CD4-positive, alpha-beta T cell treated with Interleukin-4 for 1 hour (primary cell): ENCODE results near the gene YPEL2.
"Not testable (repeated sequence)": the region's sequence is repeated elsewhere in the genome, so short reads cannot be mapped to it uniquely, and the experiment has no call there.

Experiments
- DNase-seq, 2 donors: peaks; one replicate each; pipeline ENCODE4 v3.0.0-alpha.2; 2020 to 2022

The YPEL2 gene, protein sequence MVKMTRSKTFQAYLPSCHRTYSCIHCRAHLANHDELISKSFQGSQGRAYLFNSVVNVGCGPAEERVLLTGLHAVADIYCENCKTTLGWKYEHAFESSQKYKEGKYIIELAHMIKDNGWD

DNA sequence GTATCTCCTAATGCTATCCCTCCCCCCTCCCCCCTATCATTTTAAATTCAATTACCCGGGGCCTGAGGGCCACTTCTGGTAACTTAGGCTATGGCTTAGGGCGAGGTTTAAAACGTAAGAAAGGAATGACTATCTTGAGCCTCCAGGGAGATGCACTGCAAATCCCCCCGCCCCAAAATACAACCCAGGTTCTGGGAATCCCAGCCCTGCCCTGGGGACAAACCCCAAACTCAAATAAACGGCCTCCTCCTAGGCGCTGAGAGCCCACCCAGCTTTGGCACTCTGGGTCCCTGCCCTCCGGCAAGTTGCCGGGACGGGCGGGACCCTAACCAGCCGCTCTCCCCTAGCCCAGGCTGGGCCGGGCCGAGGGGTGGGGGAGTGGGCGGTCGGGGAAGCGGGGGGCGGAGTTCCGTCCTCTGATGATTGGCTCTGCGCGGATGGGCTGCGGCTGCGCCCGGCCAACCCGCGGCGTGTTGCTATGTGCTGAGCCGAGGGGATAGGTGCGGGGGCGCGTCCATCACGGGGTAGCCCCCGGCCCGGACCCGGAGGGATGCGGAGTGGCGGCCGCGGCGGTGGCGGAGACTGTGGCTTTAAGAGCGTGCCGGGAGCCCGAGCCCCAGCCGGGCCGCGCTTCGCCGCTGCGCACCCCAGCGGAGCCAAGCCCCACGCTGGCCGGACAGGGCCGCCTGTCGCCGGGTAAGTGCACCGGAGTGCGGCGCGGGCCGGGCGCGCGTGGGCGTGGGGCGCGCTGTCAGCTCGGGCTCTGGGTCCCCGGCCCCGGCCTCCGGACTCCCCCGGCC is at the start of gene YPEL2:
Gene YPEL2, plus strand, starts transcription at position 527 of the 800 bp plus-strand sequence. CDS start 21,755 bp downstream, outside the sequence.
- DNase-seq, result peak; percentile 91 to 92

DNA sequence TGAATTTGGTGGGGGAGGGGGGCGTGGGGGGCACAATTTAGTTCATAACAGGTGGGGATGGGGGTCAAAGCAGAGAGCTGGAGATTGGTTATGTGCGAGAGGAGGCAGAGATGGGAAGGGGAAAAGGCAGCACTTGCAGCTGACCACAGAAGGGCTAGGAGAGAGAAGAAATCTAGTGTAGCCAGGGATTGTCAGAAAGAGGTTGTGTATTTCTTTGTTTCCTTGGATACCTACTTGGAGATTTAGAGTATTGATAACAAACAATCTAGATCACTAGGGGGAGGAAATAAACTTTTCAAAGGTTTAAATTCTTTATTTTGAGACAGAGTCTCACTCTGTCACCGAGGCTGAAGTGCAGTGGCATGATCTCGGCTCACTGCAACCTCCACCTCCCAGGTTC is 47.1 kb upstream of the YPEL2 start:
- no peak for DNase-seq

- DNase-seq, result peak; percentile 2 to 31
These were observed 44.0 kb upstream of the YPEL2 start for GRCh38 chr17:59287452-59287851.

DNA sequence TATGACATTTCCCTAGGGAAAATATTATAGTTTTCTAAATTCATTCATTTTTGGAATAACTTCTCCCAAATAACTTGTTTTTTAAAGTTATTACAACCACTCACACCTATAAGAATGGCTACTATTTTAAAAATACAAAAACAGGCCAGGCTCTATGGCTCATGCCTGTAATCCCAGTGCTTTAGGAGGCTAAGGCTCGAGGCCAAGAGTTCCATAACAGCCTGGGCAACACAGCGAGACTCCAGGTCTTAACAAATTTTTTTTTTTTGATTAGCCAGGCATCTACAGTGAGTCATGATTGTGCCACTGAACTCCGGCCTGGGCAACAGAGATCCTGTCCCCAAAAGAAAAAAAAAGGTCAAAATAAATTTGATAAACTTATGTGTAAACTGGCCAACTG is 43.6 kb upstream of the YPEL2 start:
- no peak for DNase-seq

GRCh38 chr17:59289981-59290301 is 41.5 kb upstream of the YPEL2 start:
- DNase-seq, result no peak

DNA sequence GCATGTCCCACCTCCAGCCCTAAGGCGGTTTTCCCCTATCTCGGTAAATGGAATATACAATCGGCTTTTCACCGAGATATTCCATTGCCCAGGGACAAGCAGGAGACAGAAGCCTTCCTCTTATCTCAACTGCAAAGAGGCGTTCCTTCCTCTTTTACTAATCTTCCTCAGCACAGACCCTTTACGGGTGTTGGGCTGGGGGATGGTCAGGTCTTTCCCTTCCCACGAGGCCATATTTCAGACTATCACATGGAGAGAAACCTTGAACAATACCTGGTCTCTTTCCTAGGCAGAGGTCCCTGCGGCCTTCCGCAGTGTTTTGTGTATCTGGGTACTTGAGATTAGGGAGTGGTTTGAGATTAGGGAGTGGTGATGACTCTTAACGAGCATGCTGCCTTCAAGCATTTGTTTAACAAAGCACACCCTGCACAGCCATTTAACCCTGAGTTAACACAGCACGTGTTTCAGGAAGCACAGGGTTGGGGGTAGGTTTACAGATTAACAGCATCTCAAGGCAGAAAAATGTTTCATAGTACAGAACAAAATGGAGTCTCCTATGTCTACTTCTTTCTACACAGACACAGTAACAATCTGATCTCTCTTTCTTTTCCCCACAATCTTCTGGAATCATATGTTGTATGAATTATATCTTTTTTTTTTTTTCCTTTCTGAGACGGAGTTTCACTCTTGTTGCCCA is 41.0 kb upstream of the YPEL2 start:
- not testable (repeated sequence) for DNase-seq

DNA sequence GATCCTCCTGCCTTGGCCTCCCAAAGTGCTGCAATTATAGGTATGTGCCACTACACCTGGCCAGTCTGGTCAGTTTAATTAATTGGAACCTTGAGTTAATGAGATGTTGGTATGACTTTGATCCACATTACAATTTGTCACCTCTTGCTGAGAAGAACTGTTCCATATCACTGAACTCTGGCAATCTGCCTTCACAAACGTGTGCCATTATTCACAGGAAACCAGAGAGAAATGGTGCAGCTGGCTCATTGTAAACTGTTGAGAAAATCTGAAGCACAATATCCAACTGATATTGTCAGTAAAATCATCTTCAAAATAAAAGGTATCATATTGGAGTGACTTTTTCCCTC is 39.3 kb upstream of the YPEL2 start:
- DNase-seq, result no peak

DNA sequence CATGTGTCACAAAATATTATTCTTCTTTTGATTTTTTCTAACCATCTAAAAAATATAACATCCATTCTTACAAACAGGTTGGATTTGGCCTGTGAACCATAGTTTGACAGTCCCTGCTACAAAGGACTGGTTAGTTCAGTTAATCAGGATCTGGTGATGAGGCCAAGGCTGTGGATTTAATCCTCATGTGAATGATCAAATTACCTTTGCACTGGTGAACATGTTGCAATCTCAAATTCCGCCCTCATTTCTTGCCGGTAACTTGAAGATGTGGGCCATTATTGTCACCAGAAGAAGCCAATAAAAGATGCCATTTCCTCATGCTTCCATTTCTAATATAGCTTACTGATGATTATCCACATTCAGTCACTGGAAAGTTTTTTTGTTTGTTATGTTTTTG is 35.3 kb upstream of the YPEL2 start:
- DNase-seq, result no peak

- no peak for DNase-seq
These were observed 32.9 kb upstream of the YPEL2 start for GRCh38 chr17:59298521-59298920.

DNA sequence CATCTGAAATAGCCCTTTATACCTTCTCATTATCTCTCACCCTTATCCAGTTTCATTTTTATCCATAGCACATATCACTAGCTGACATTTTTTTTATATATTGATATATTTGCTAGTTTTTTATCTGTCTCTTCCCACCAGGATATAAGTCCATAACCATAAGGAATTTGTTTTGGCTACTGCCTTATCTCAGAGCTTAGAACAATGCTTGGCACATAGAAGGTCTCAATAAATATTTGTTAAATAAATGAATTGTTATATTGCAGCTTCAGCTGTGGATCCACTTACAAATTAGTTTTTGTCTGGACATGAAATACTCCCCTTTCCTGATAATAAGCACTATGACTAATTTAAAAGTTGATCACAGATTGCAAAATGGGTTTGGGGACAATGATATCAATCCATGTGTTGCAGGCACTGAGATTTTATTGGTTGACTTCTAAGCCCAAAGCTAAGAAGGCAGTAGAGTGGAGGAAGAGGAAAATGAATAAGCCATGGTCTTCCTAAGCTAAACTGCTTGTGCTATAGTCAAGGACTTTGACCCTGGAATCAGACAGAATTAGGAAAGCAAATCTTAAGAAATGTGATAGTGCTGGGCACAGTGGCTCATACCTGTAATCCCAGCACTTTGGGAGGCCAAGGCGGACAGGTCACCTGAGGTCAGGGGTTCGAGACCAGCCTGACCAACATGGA is 31.9 kb upstream of the YPEL2 start:
- DNase-seq, result no peak

GRCh38 chr17:59300941-59301340 is 30.5 kb upstream of the YPEL2 start:
- DNase-seq, result peak in 1 of 2 donors; percentile 5

DNA sequence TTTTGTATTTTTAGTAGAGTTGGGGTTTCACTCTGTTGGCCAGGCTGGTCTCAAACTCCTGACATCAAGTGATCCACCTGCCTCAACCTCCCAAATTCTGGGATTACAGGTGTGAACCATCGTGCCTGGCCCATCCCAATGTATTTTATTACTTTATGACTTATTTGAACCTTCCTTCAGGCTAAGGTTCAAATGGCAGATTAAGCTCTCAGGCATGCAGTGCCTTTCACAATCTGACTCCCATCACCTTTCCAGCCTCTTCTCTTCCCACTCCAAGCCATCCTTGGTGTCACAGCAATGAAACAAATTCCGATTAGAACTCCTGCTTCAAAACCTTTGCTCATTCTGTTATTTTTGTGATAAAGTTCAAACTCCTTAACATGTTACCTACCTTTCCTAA is 26.6 kb upstream of the YPEL2 start:
- no peak for DNase-seq

DNA sequence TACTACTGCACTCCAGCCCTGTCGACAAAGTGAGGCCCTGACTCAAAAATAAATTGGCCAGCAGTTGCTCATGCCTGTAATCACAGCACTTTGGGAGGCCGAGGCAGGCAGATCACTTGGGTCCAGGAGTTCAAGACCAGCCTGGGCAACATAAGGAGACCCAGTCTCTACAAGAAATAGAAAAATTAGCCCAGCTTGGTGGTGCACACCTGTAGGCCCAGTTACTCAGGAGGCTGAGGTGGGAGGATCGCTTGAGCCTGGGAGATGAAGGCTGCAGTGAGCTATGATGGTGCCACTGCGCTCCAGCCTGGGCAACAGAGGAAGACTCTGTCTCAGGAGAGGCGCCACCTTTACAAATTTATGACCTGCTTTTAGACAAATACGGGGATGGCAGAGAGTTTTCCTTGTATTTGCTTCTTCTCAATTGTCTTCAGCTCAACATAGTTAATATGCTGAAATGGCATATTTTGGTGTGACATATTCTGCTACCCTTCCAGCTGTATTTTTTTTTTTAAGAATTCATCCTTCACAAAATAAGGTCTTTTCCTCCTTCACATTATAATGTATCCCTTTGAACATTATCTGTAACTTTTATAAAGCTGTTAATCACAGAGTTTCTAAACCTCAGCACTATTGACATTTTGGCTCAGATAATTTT is 21.1 kb upstream of the YPEL2 start:
- no peak for DNase-seq

DNA sequence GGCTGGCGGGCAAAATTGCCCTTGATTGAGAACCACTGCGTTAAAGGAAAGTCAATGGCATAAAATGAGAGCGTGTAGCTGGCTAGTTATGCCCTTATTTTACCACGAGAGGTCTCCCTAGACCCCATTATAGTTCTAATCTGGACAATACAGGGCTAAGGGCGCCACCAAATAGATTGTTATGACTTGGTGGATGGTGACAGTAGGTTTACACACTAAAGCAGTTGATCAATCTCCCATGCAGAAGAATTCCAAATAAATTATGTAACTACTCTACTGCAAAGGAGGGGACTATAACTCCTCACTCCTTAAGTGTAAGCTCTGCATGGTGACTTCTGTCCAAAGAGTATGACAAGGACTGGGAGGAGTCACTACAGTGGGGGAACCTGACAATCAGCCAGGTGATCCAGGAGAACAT is 20.4 kb upstream of the YPEL2 start:
- peak; percentile 53 to 77 for DNase-seq

- DNase-seq, result not testable (repeated sequence)
These were observed 19.9 kb upstream of the YPEL2 start for GRCh38 chr17:59311521-59311920.

DNA sequence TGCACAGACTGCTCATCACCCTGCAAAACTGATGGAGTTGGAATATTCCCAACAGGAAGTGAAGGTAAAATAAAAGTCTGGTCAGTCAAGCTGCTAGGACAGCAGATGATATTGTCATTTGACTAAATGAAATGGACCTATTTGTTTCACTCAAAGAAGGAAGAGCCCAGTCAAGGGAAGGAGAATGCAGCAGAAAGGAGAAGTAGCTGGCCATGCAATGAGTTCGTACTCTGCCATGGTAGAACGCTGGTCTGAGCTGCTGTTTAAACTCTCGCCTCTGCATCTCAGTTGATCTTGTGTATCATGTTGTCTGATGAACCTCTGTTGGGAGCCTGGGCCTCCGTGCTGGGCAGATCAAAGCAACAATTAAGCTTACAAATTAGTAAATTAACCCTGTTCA is 15.6 kb upstream of the YPEL2 start:
- DNase-seq, result no peak

DNA sequence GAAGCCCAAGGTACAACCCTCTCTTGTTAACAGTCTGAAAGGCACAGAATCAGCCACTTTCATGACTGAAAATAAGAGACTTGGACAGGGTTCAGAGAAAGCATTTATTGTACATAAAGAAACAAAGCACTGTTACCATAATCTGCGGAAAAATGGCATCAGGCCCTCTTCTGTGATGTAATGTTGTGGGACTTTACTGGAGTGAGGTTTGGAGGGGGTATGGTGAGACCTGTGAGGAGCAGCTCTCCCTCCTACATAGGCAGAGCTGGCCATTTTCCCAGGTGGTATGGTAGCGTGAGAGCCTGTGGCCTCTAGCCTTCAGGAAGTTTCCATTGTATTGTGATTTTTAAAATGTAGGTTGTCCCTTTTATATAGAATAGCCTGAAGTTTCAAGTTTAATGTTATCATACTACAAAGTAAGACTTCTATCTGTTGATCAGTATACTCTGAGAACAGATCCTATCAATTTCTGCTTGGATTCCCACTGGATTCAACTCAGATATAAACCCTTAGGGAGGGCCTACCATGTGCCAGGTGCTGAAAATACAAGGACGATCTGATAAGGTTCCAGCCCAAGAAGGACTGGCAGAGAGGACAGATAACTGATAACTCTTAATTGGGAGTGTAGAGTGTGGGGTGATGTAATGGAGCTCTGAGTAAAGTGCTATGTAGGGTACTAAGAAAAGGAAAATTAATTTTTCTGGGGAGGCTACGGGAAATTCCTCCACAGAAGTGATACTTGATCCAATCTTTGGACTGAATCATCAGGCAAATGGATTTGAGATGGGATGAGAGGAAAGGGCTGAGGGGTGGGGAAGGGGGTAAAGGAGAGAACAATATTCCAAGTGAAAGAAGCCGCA is 4.1 kb upstream of the YPEL2 start:
- DNase-seq, result no peak

GRCh38 chr17:59327981-59328290 is 3.5 kb upstream of the YPEL2 start:
- peak in 1 of 2 donors; percentile 25 for DNase-seq

DNA sequence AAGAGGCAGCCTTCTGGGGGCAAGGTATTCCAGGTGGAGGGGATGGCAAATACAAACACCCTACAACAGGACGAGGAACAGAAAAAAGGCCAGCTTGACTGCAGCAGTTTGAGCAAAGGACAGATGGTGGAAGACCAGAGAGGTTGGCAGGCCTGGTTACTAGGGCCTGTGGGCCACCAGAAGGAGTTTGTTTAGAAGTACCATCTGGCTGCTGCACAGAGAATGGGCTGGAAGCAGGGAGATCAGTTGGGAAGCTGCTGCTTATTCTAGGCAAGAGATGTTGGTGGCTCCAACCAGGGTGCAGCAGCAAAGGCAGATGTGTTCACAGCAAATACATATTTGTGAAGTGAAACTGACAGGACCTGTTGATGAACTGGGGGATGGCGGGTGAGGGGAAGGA is 2.9 kb upstream of the YPEL2 start:
- DNase-seq, result no peak

- peak; percentile 71 to 76 for DNase-seq
These were observed 2.0 kb upstream of the YPEL2 start for GRCh38 chr17:59329176-59330052.
